Endothelial cell (in vitro differentiated cells): Measurements from ENCODE around the gene GFI1. TPM values are rescaled to one million over a fixed set of nuclear protein-coding genes. Genes with fewer than 3 reads are reported as not detected.

Source experiments
- DNase-seq: peaks from one replicate; pipeline ENCODE4 v3.0.0; 2021; ENCODE audit warnings: low spot score
- H3K27ac Mint-ChIP-seq: one replicate; pipeline ENCODE4 v1.8.0; 2021; ENCODE audit warnings: mixed read lengths, inconsistent platforms; ENCODE audit not compliant: unreplicated experiment
- H3K27me3 Mint-ChIP-seq: one replicate; pipeline ENCODE4 v1.8.0; 2021; ENCODE audit warnings: mild to moderate bottlenecking, moderate library complexity, mixed read lengths, inconsistent platforms; ENCODE audit not compliant: unreplicated experiment
- H3K36me3 Mint-ChIP-seq: one replicate; pipeline ENCODE4 v1.8.0; 2021; ENCODE audit warnings: mild to moderate bottlenecking, low read depth, mixed read lengths, inconsistent platforms; ENCODE audit not compliant: unreplicated experiment
- H3K4me1 Mint-ChIP-seq: one replicate; pipeline ENCODE4 v1.8.0; 2021; ENCODE audit warnings: mild to moderate bottlenecking, mixed read lengths, inconsistent platforms; ENCODE audit not compliant: unreplicated experiment
- H3K4me3 Mint-ChIP-seq: one replicate; pipeline ENCODE4 v1.8.0; 2021; ENCODE audit warnings: mild to moderate bottlenecking, mixed read lengths, inconsistent platforms; ENCODE audit not compliant: unreplicated experiment
- H3K9me3 Mint-ChIP-seq: one replicate; pipeline ENCODE4 v1.8.0; 2021; ENCODE audit warnings: mixed read lengths, inconsistent platforms; ENCODE audit not compliant: unreplicated experiment
- CTCF ChIP-seq: fragments of 200-600 bp; sonication (generic); IDR thresholded peaks from one replicate; pipeline ENCODE4 v1.5.0; 2021; ENCODE audit warnings: antibody characterized with exemption; ENCODE audit not compliant: unreplicated experiment
- total RNA-seq: library from RNA; stranded (reverse); fragmentation: NEBNext Ultra II Directional; extraction: Animal tissue kit (Norgen Biotek cat#: 25700); gene quantifications from one replicate; pipeline ENCODE4 v1.2.1, GENCODE V29; 2021; ENCODE audit not compliant: unreplicated experiment

Gene GFI1
- total RNA-seq, 1 donor from 2014 or later, result 0.26 TPM

GRCh38 chr1:92475029-92475428 lies 11.7 kb downstream of the GFI1 start:
- DNase-seq, result no peak
- H3K36me3 Mint-ChIP-seq, result peaks cover 4% of the 10 kb centered on the region
- peaks cover 18% of the 10 kb centered on the region for H3K27me3 Mint-ChIP-seq
- TF ChIP-seq CTCF, result no peak
- no peaks in the 10 kb centered on the region for H3K9me3 Mint-ChIP-seq
- no peak overlapping the region for H3K27ac Mint-ChIP-seq
- no peak overlapping the region for H3K4me3 Mint-ChIP-seq
- peaks cover 11% of the 10 kb centered on the region for H3K4me1 Mint-ChIP-seq

- Mint-ChIP-seq H3K4me3 (no peak overlapping the region), H3K36me3 (no peaks in the 10 kb centered on the region), H3K27ac (no peak overlapping the region), H3K4me1 (peaks cover 4% of the 10 kb centered on the region), H3K27me3 (peaks cover 9% of the 10 kb centered on the region), H3K9me3 (no peaks in the 10 kb centered on the region)
- no peak for DNase-seq
- no peak for TF ChIP-seq CTCF
Observed at GRCh38 chr1:92473781-92474495, 12.8 kb downstream of the GFI1 start.

GRCh38 chr1:92470216-92470615 lies 16.5 kb downstream of the GFI1 start:
- no peak for DNase-seq
- no peak overlapping the region for H3K4me3 Mint-ChIP-seq
- no peak for TF ChIP-seq CTCF
- no peaks in the 10 kb centered on the region for H3K4me1 Mint-ChIP-seq
- no peaks in the 10 kb centered on the region for H3K9me3 Mint-ChIP-seq
- no peak overlapping the region for H3K27ac Mint-ChIP-seq
- peaks cover 3% of the 10 kb centered on the region for H3K27me3 Mint-ChIP-seq
- no peaks in the 10 kb centered on the region for H3K36me3 Mint-ChIP-seq

GRCh38 chr1:92466683-92467352 lies 19.9 kb downstream of the GFI1 start:
- H3K9me3 Mint-ChIP-seq, result no peaks in the 10 kb centered on the region
- no peaks in the 10 kb centered on the region for H3K4me1 Mint-ChIP-seq
- DNase-seq, result no peak
- TF ChIP-seq CTCF, result no peak
- no peak overlapping the region for H3K4me3 Mint-ChIP-seq
- no peak overlapping the region for H3K27ac Mint-ChIP-seq
- no peaks in the 10 kb centered on the region for H3K27me3 Mint-ChIP-seq
- no peaks in the 10 kb centered on the region for H3K36me3 Mint-ChIP-seq

- no peak overlapping the region for H3K4me3 Mint-ChIP-seq
- TF ChIP-seq CTCF, result no peak
- H3K27ac Mint-ChIP-seq, result no peak overlapping the region
- no peaks in the 10 kb centered on the region for H3K9me3 Mint-ChIP-seq
- H3K36me3 Mint-ChIP-seq, result no peaks in the 10 kb centered on the region
- no peaks in the 10 kb centered on the region for H3K27me3 Mint-ChIP-seq
- H3K4me1 Mint-ChIP-seq, result no peaks in the 10 kb centered on the region
- DNase-seq, result no peak
Observed at GRCh38 chr1:92465256-92465647, 21.5 kb downstream of the GFI1 start.
